Osteoblast (primary cell): ENCODE data around the gene MLLT6. TPM values are rescaled to one million over a fixed set of nuclear protein-coding genes. Genes with fewer than 3 reads are reported as not detected.

ENCODE experiments used
- DNase-seq: peaks from one replicate; pipeline ENCODE4 v3.0.0; 2011; ENCODE audit warnings: low spot score, mixed read lengths; ENCODE audit not compliant: insufficient read length; ENCODE audit errors: missing footprints
- H2AFZ ChIP-seq: 2 replicates; pipeline ENCODE4 v1.6.0; 2011; ENCODE audit warnings: mild to moderate bottlenecking, low read length
- H3K27ac ChIP-seq: 2 replicates; pipeline ENCODE4 v1.5.1; 2011; ENCODE audit warnings: mild to moderate bottlenecking, low read depth, low read length, moderate library complexity
- H3K27me3 ChIP-seq: 2 replicates; pipeline ENCODE4 v1.6.0; 2012; ENCODE audit warnings: mild to moderate bottlenecking, control low read depth, inconsistent platforms, low read length, moderate library complexity; ENCODE audit not compliant: insufficient read depth
- H3K36me3 ChIP-seq: 2 replicates; pipeline ENCODE4 v1.5.1; 2011; ENCODE audit warnings: mild to moderate bottlenecking, low read length, control low read depth, moderate library complexity; ENCODE audit not compliant: insufficient read depth
- H3K4me1 ChIP-seq: 2 replicates; pipeline ENCODE4 v1.5.1; 2011; ENCODE audit warnings: mild to moderate bottlenecking, low read length, control low read depth, moderate library complexity; ENCODE audit not compliant: insufficient read depth
- H3K4me2 ChIP-seq: 2 replicates; pipeline ENCODE4 v1.6.0; 2011; ENCODE audit warnings: mild to moderate bottlenecking, low read length; ENCODE audit not compliant: insufficient read depth
- H3K4me3 ChIP-seq: fragments of 200-600 bp; sonication (generic); 3 replicates; pipeline ENCODE4 v1.5.1; 2012; ENCODE audit warnings: mild to moderate bottlenecking, low read length, inconsistent platforms; ENCODE audit not compliant: insufficient read depth
- H3K79me2 ChIP-seq: 2 replicates; pipeline ENCODE4 v1.6.0; 2012; ENCODE audit warnings: mild to moderate bottlenecking, low read length, control low read depth, inconsistent platforms; ENCODE audit not compliant: insufficient read depth
- H3K9me3 ChIP-seq: 2 replicates; pipeline ENCODE4 v1.5.1; 2011; ENCODE audit warnings: low read depth, low read length, control low read depth
- H4K20me1 ChIP-seq: 2 replicates; pipeline ENCODE4 v1.6.0; 2012; ENCODE audit warnings: mild to moderate bottlenecking, low read length, control low read depth; ENCODE audit not compliant: insufficient read depth
- CTCF ChIP-seq: IDR thresholded peaks from 2 replicates; pipeline ENCODE4 v1.5.1; 2011; ENCODE audit warnings: mild to moderate bottlenecking, low read depth, low read length, moderate library complexity; ENCODE audit errors: extremely low read depth
- total RNA-seq: library from RNA; depleted of rRNA; stranded (reverse); fragments of >200 nt; gene quantifications from 2 replicates; pipeline ENCODE4 v1.2.3, GENCODE V29; 2012

The MLLT6 gene
- total RNA-seq, 1 donor: 33.3 TPM

- no peak for TF ChIP-seq CTCF
- H3K4me1 ChIP-seq: peaks cover 34% of the 10 kb centered on the region
- H3K79me2 ChIP-seq: peaks cover 45% of the 10 kb centered on the region
- H3K36me3 ChIP-seq: peaks cover 23% of the 10 kb centered on the region
- peaks cover 7% of the 10 kb centered on the region for H4K20me1 ChIP-seq
- no peaks in the 10 kb centered on the region for H3K27me3 ChIP-seq
- H3K4me2 ChIP-seq: peak overlapping the region; percentile 89
- peak; percentile 96 for DNase-seq
- H3K9me3 ChIP-seq: no peaks in the 10 kb centered on the region
- peak overlapping the region; percentile 99 for H3K4me3 ChIP-seq
- peak overlapping the region; percentile 90 for H3K27ac ChIP-seq
- peak overlapping the region; percentile 97 for H2AFZ ChIP-seq
These were observed 46.8 kb downstream of the MLLT6 start for GRCh38 chr17:38751808-38752307.

GRCh38 chr17:38752308-38753070 is 47.4 kb downstream of the MLLT6 start, which contains the start of gene PSMB3:
TSS of gene PSMB3 (plus strand) at chr17:38752741. CDS start at chr17:38752827, 86 bp downstream.
- no peaks in the 10 kb centered on the region for H3K27me3 ChIP-seq
- peaks cover 34% of the 10 kb centered on the region for H3K4me1 ChIP-seq
- H3K36me3 ChIP-seq: peaks cover 30% of the 10 kb centered on the region
- peak within 1 kb of the TSS; percentile 98 for H2AFZ ChIP-seq
- peak within 1 kb of the TSS; percentile 99 for H3K4me3 ChIP-seq
- H3K9me3 ChIP-seq: no peaks in the 10 kb centered on the region
- H3K27ac ChIP-seq: peak within 1 kb of the TSS; percentile 90
- no peak for TF ChIP-seq CTCF
- H3K4me2 ChIP-seq: peak within 1 kb of the TSS; percentile 89
- DNase-seq: peak; percentile 99
- peaks cover 39% of the 10 kb centered on the region for H3K79me2 ChIP-seq
- peaks cover 5% of the 10 kb centered on the region for H4K20me1 ChIP-seq

DNA sequence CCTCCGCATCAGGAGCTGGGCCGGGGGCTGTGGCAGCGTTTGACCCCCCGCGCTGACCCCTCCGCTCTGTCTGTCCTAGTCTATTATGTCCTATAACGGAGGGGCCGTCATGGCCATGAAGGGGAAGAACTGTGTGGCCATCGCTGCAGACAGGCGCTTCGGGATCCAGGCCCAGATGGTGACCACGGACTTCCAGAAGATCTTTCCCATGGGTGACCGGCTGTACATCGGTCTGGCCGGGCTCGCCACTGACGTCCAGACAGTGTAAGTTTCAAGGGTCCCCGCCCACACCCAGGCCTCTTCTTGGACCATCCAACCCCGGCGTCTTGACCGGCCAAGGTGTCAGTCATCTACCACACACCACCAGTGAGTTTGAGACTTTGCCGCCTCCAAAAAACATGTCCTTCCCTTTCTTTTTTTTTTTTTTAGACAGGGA is 48.0 kb downstream of the MLLT6 start:
- no peak for DNase-seq
- Histone ChIP-seq H3K27ac (peak overlapping the region; percentile 90), H4K20me1 (peaks cover 5% of the 10 kb centered on the region), H3K4me2 (peak overlapping the region; percentile 89), H3K4me3 (peak overlapping the region; percentile 99), H3K79me2 (peaks cover 36% of the 10 kb centered on the region), H3K27me3 (no peaks in the 10 kb centered on the region), H3K36me3 (peaks cover 36% of the 10 kb centered on the region), H2AFZ (peak overlapping the region; percentile 98), H3K4me1 (peaks cover 34% of the 10 kb centered on the region), H3K9me3 (no peaks in the 10 kb centered on the region)
- TF ChIP-seq CTCF: no peak

DNA sequence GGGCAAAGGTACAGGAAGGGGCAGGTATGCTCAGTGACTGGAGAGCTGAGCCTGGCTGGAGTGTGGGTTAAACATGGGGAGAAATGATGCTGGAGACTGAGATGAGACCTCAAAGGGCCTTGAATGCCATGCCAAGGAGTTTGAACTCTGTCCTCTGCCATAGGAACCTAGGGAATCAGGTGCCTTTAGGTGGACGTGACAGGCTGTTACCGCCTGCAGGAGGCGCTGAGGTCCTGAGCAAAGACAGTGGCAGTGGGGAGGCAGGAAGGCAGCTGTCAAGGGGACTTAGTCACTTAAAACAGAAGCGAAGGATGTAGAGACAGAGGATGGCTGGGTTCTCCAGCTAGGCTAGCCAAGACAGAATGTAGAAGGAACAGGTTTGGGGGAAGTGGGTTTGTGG is 56.5 kb downstream of the MLLT6 start:
- H3K4me2 ChIP-seq: no peak overlapping the region
- no peaks in the 10 kb centered on the region for H3K27me3 ChIP-seq
- no peaks in the 10 kb centered on the region for H3K4me1 ChIP-seq
- H3K79me2 ChIP-seq: peaks cover 12% of the 10 kb centered on the region
- no peaks in the 10 kb centered on the region for H3K9me3 ChIP-seq
- H2AFZ ChIP-seq: no peak overlapping the region
- no peak overlapping the region for H3K4me3 ChIP-seq
- no peak overlapping the region for H3K27ac ChIP-seq
- H4K20me1 ChIP-seq: peaks cover 7% of the 10 kb centered on the region
- peak; percentile 55 for TF ChIP-seq CTCF
- no peak for DNase-seq
- peaks cover 77% of the 10 kb centered on the region for H3K36me3 ChIP-seq
